ENCODE measurements around the gene KCNK5.

KCNK5 gene

GRCh38 chr6:39193201-39193791 lies 36.0 kb downstream of the KCNK5 start:
- Mint-ChIP-seq H3K27me3 (no peaks in the 10 kb centered on the region), H3K4me3 (no peak overlapping the region), H3K36me3 (ENCODE audit: low read depth) (no peaks in the 10 kb centered on the region), H3K9me3 (no peaks in the 10 kb centered on the region), H3K4me1 (ENCODE audit: low read depth) (peaks cover 22% of the 10 kb centered on the region), H3K27ac (peak overlapping the region; percentile 6)
- intact Hi-C loops (cut with micrococcal nuclease) = no loop called here

GRCh38 chr6:39192736-39193135 lies 36.5 kb downstream of the KCNK5 start:
- no peak overlapping the region for H3K27ac Mint-ChIP-seq
- intact Hi-C loops (cut with micrococcal nuclease) = no loop called here
- H3K36me3 Mint-ChIP-seq (ENCODE audit: low read depth) = no peaks in the 10 kb centered on the region
- H3K9me3 Mint-ChIP-seq = no peaks in the 10 kb centered on the region
- H3K4me1 Mint-ChIP-seq (ENCODE audit: low read depth) = peaks cover 22% of the 10 kb centered on the region
- H3K4me3 Mint-ChIP-seq = no peak overlapping the region
- no peaks in the 10 kb centered on the region for H3K27me3 Mint-ChIP-seq

DNA sequence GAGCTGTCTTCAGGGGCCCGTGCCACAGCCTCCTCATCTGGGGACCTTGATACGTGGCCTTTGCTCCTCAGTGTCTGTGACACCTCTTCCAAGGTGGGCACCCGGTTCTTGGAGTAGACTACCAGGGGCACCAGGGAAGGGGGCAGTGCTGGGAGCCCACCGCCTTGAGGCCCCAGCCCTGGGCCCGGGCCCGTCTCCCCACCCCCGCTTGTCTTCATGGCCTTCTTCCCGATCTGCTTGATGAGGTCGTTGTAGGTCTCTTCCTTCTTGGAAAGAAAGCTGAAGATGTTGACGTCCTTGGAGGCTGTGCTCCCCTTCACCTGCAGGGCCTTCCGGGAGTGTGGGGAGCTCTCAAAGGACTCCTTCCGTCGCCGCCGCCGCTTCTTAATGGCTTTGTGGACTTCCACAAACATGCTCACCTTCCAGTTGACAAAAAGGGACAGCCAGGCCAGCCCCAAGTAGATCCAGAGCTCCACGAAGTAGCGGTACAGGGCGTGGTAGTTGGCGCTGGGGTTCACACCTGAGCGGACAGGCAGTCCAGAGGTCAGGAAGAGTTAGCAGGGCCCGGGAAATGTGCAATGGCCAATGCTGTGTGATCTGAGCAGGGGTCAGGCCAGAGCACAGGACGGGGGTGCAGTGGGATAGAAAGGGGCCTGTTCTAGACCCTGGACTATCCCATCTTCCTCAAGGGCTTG lies 37.9 kb downstream of the KCNK5 start:
- Mint-ChIP-seq H3K36me3 (ENCODE audit: low read depth) (no peaks in the 10 kb centered on the region), H3K27me3 (no peaks in the 10 kb centered on the region), H3K9me3 (no peaks in the 10 kb centered on the region), H3K4me1 (ENCODE audit: low read depth) (peaks cover 24% of the 10 kb centered on the region), H3K4me3 (no peak overlapping the region), H3K27ac (no peak overlapping the region)
- intact Hi-C loops (cut with micrococcal nuclease) = no loop called here

GRCh38 chr6:39190545-39191235 lies 38.6 kb downstream of the KCNK5 start:
- no peaks in the 10 kb centered on the region for H3K9me3 Mint-ChIP-seq
- no peak overlapping the region for H3K27ac Mint-ChIP-seq
- intact Hi-C loops (cut with micrococcal nuclease) = no loop called here
- no peaks in the 10 kb centered on the region for H3K36me3 Mint-ChIP-seq (ENCODE audit: low read depth)
- H3K27me3 Mint-ChIP-seq = no peaks in the 10 kb centered on the region
- H3K4me1 Mint-ChIP-seq (ENCODE audit: low read depth) = peaks cover 24% of the 10 kb centered on the region
- no peak overlapping the region for H3K4me3 Mint-ChIP-seq

GRCh38 chr6:39189915-39190544 lies 39.2 kb downstream of the KCNK5 start:
- H3K27me3 Mint-ChIP-seq = no peaks in the 10 kb centered on the region
- H3K4me3 Mint-ChIP-seq = no peak overlapping the region
- no peak overlapping the region for H3K27ac Mint-ChIP-seq
- peaks cover 24% of the 10 kb centered on the region for H3K4me1 Mint-ChIP-seq (ENCODE audit: low read depth)
- intact Hi-C loops (cut with micrococcal nuclease) = no loop called here
- no peaks in the 10 kb centered on the region for H3K9me3 Mint-ChIP-seq
- H3K36me3 Mint-ChIP-seq (ENCODE audit: low read depth) = no peaks in the 10 kb centered on the region

- Mint-ChIP-seq H3K4me1 (ENCODE audit: low read depth) (peaks cover 24% of the 10 kb centered on the region), H3K27me3 (no peaks in the 10 kb centered on the region), H3K9me3 (no peaks in the 10 kb centered on the region), H3K36me3 (ENCODE audit: low read depth) (no peaks in the 10 kb centered on the region), H3K4me3 (no peak overlapping the region), H3K27ac (peak overlapping the region; percentile 16)
- intact Hi-C loops (cut with micrococcal nuclease) = no loop called here
Observed at GRCh38 chr6:39189131-39189530, 40.1 kb downstream of the KCNK5 start.

GRCh38 chr6:39188571-39188970 lies 40.7 kb downstream of the KCNK5 start:
- Mint-ChIP-seq H3K9me3 (no peaks in the 10 kb centered on the region), H3K27ac (peak overlapping the region; percentile 16), H3K36me3 (ENCODE audit: low read depth) (no peaks in the 10 kb centered on the region), H3K4me1 (ENCODE audit: low read depth) (peaks cover 24% of the 10 kb centered on the region), H3K27me3 (no peaks in the 10 kb centered on the region), H3K4me3 (no peak overlapping the region)
- intact Hi-C loops (cut with micrococcal nuclease) = no loop called here

DNA sequence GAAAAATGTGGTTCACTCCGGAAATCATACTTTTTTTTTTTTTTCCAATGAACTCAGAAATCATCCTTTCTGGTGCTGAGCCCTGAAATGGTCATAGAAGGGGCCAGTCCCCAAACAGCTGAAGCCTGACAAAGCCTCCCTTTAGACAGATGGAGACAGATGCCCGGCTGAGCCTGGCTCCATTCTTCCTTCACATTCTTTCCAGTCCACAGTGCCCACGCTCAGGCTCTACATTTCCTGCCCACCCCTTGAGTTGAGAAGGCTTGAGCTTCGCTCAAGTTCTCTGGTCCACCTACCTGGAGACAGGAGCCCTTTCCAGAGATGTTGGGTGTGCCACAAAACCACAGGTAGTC lies 41.2 kb downstream of the KCNK5 start:
- Mint-ChIP-seq H3K27me3 (no peaks in the 10 kb centered on the region), H3K36me3 (ENCODE audit: low read depth) (no peaks in the 10 kb centered on the region), H3K9me3 (no peaks in the 10 kb centered on the region), H3K27ac (no peak overlapping the region), H3K4me1 (ENCODE audit: low read depth) (peaks cover 24% of the 10 kb centered on the region), H3K4me3 (no peak overlapping the region)
- intact Hi-C loops (cut with micrococcal nuclease) = no loop called here

- intact Hi-C loops (cut with micrococcal nuclease) = no loop called here
- Mint-ChIP-seq H3K4me3 (no peak overlapping the region), H3K27me3 (no peaks in the 10 kb centered on the region), H3K36me3 (ENCODE audit: low read depth) (no peaks in the 10 kb centered on the region), H3K27ac (no peak overlapping the region), H3K9me3 (no peaks in the 10 kb centered on the region), H3K4me1 (ENCODE audit: low read depth) (peaks cover 27% of the 10 kb centered on the region)
Observed at GRCh38 chr6:39184906-39185580, 44.2 kb downstream of the KCNK5 start.

- H3K27ac Mint-ChIP-seq = no peak overlapping the region
- H3K4me3 Mint-ChIP-seq = no peak overlapping the region
- H3K27me3 Mint-ChIP-seq = no peaks in the 10 kb centered on the region
- intact Hi-C loops (cut with micrococcal nuclease) = no loop called here
- H3K36me3 Mint-ChIP-seq (ENCODE audit: low read depth) = no peaks in the 10 kb centered on the region
- H3K9me3 Mint-ChIP-seq = peaks cover 2% of the 10 kb centered on the region
- H3K4me1 Mint-ChIP-seq (ENCODE audit: low read depth) = peaks cover 8% of the 10 kb centered on the region
Observed at GRCh38 chr6:39182604-39183003, 46.7 kb downstream of the KCNK5 start.

DNA sequence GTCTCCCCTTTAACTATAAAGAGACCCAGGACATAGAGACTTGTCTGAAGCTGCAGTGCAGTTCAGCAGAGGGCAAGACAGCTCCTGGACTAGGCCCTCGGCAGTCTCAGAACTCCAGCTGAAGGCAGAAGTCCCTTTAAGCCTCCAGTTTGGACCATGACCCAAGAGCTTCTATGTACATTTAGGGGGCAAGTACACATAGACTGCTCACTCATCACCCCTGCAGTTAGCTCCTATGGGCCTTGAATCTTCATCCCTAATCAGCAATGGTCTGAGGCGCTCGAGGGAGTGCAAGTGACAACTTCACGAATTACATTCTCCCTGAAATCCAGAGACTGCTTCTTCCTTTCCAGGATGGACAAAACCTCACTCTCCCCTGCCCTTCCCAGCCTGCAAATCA lies 47.4 kb downstream of the KCNK5 start:
- H3K27me3 Mint-ChIP-seq = no peaks in the 10 kb centered on the region
- no peak overlapping the region for H3K4me3 Mint-ChIP-seq
- peaks cover 4% of the 10 kb centered on the region for H3K4me1 Mint-ChIP-seq (ENCODE audit: low read depth)
- H3K36me3 Mint-ChIP-seq (ENCODE audit: low read depth) = no peaks in the 10 kb centered on the region
- intact Hi-C loops (cut with micrococcal nuclease) = no loop called here
- H3K9me3 Mint-ChIP-seq = peaks cover 10% of the 10 kb centered on the region
- no peak overlapping the region for H3K27ac Mint-ChIP-seq

GRCh38 chr6:39181333-39181732 lies 47.9 kb downstream of the KCNK5 start:
- H3K27ac Mint-ChIP-seq = no peak overlapping the region
- peaks cover 4% of the 10 kb centered on the region for H3K4me1 Mint-ChIP-seq (ENCODE audit: low read depth)
- H3K27me3 Mint-ChIP-seq = no peaks in the 10 kb centered on the region
- peaks cover 14% of the 10 kb centered on the region for H3K9me3 Mint-ChIP-seq
- H3K4me3 Mint-ChIP-seq = no peak overlapping the region
- no peaks in the 10 kb centered on the region for H3K36me3 Mint-ChIP-seq (ENCODE audit: low read depth)
- intact Hi-C loops (cut with micrococcal nuclease) = no loop called here

- H3K4me1 Mint-ChIP-seq (ENCODE audit: low read depth) = peaks cover 6% of the 10 kb centered on the region
- H3K4me3 Mint-ChIP-seq = no peak overlapping the region
- H3K36me3 Mint-ChIP-seq (ENCODE audit: low read depth) = no peaks in the 10 kb centered on the region
- peaks cover 14% of the 10 kb centered on the region for H3K9me3 Mint-ChIP-seq
- H3K27me3 Mint-ChIP-seq = no peaks in the 10 kb centered on the region
- intact Hi-C loops (cut with micrococcal nuclease) = no loop called here
- H3K27ac Mint-ChIP-seq = no peak overlapping the region
Observed at GRCh38 chr6:39178804-39179203, 50.5 kb downstream of the KCNK5 start.

DNA sequence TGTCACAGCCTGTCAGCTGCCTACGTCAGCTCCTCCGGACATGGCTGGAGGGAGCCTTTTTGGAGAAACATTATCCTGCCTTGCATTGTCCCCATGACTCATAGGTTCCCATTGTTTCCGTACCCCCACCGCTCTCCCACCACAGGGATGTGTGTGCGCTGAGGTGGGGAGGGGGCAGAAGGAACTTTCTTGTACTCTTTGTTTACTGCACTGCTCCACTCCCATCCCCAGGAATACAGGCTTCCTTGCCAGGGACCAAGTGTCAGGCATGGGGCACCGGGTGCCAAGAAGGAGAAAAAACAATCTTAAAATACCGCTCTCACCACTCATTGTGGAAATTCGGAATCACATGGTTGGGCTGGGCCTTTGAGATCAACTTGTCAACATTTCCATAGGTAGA lies 51.0 kb downstream of the KCNK5 start:
- Mint-ChIP-seq H3K4me1 (ENCODE audit: low read depth) (peaks cover 11% of the 10 kb centered on the region), H3K9me3 (peaks cover 14% of the 10 kb centered on the region), H3K36me3 (ENCODE audit: low read depth) (no peaks in the 10 kb centered on the region), H3K27me3 (no peaks in the 10 kb centered on the region), H3K27ac (no peak overlapping the region), H3K4me3 (no peak overlapping the region)
- intact Hi-C loops (cut with micrococcal nuclease) = no loop called here
